ENCODE data around the gene MYO6.

- TF ChIP-seq CTCF (IDR thresholded peaks at IDR 0.05) = no peak
- TF ChIP-seq FOXJ3 (CRISPR knock-in tag; IDR thresholded peaks at IDR 0.05) = no peak
These were observed 21.8 kb downstream of the MYO6 start for GRCh38 chr6:75770844-75771243.
